H1 (cell line): ENCODE measurements around the gene OR5T2. TPM values are rescaled to one million over a fixed set of nuclear protein-coding genes. Genes with fewer than 3 reads are reported as not detected.

ENCODE experiments used
- CEBPB ChIP-seq: IDR thresholded peaks from 2 replicates; pipeline ENCODE4 v1.6.1; 2012; ENCODE audit warnings: low read depth, low read length
- CHD7 ChIP-seq: fragments of 300-600 bp; sonication (generic); IDR thresholded peaks from 2 replicates; pipeline ENCODE4 v1.7.1; 2012; ENCODE audit warnings: low read length, moderate library complexity, mild to moderate bottlenecking, inconsistent platforms; ENCODE audit not compliant: insufficient replicate concordance
- CTCF ChIP-seq, 3 experiments: IDR thresholded peaks; 1 replicate in 2 of 3; 2 replicates in 1 of 3; pipeline versions ENCODE4 v1.5.1 to v1.6.1; 2011; ENCODE audit warnings: low read length in 3 of 3, mild to moderate bottlenecking in 3 of 3, inconsistent platforms in 2 of 3, low read depth in 1 of 3, moderate library complexity in 1 of 3; ENCODE audit not compliant: insufficient read depth in 1 of 3; ENCODE audit errors: control extremely low read depth in 1 of 3
- EP300 ChIP-seq, 2 experiments: IDR thresholded peaks; 1 replicate in 1 of 2; 2 replicates in 1 of 2; pipeline ENCODE4 v1.6.1; 2011 to 2012; ENCODE audit warnings: low read depth in 2 of 2, low read length in 2 of 2, mild to moderate bottlenecking in 2 of 2, borderline replicate concordance in 1 of 2, inconsistent platforms in 1 of 2, moderate library complexity in 1 of 2
- JUND ChIP-seq: IDR thresholded peaks from 2 replicates; pipeline ENCODE4 v1.6.1; 2011; ENCODE audit warnings: mild to moderate bottlenecking, improper control_type of control experiment, low read length
- RAD21 ChIP-seq, 2 experiments: IDR thresholded peaks in 1 of 2; conservative IDR thresholded peaks in 1 of 2; 2 replicates each; pipeline ENCODE4 v1.6.1; 2011; ENCODE audit warnings: low read depth in 2 of 2, low read length in 2 of 2, improper control_type of control experiment in 1 of 2, inconsistent platforms in 1 of 2, mild to moderate bottlenecking in 1 of 2, moderate library complexity in 1 of 2
- SAP30 ChIP-seq: fragments of 300-600 bp; sonication (generic); IDR thresholded peaks from 2 replicates; pipeline ENCODE4 v1.7.1; 2012; ENCODE audit warnings: low read length, moderate library complexity, mild to moderate bottlenecking, inconsistent platforms; ENCODE audit not compliant: insufficient read depth, insufficient replicate concordance
- polyA plus RNA-seq, 7 experiments: library from polyadenylated mRNA; depleted of rRNA in 3 of 7; stranded (reverse) in 5 of 7; unstranded in 2 of 7; fragments of >200 nt in 5 of 7; fragments of 200-250 nt in 2 of 7; gene quantifications; 1 replicate in 5 of 7; 2 replicates in 1 of 7; 4 replicates in 1 of 7; pipeline versions ENCODE4 v1.2.1 to v1.2.3, GENCODE V29; 2011 to 2013; ENCODE audit warnings: missing spikeins in 2 of 7, mixed read lengths in 2 of 7
- total RNA-seq: library from RNA; stranded (reverse); fragmentation: NEBNext Ultra II Directional; extraction: Animal tissue kit (Norgen Biotek cat#: 25700); gene quantifications from 2 replicates; pipeline ENCODE4 v1.2.1, GENCODE V29; 2021

Gene OR5T2
- total and polyA plus RNA-seq, 2 of the 8 experiments (the other 6 are each of a cell fraction or from before 2014, with no cell fraction given): not detected

GRCh38 chr11:56188602-56189001, 45.5 kb downstream of the OR5T2 start (continued):
- TF ChIP-seq CHD7 (no peak), CTCF (IDR thresholded peaks at IDR 0.05; ENCODE audit: control extremely low read depth in 1 of 3, insufficient read depth in 1 of 3, low read depth in 1 of 3, low read length in 3 of 3) (no peak), JUND (no peak), CEBPB (no peak), EP300 (IDR thresholded peaks at IDR 0.05; ENCODE audit: borderline replicate concordance in 1 of 2, low read depth in 2 of 2, low read length in 2 of 2) (no peak), SAP30 (no peak), RAD21 (IDR thresholded peaks at IDR 0.05 in 1 of 2, conservative IDR thresholded peaks at IDR 0.05 in 1 of 2; ENCODE audit: low read depth in 2 of 2, low read length in 2 of 2) (no peak)
